H1 (cell line): ENCODE measurements around the gene EPB41L3. TPM values are rescaled to one million over a fixed set of nuclear protein-coding genes. Genes with fewer than 3 reads are reported as not detected.

Experiments used
- CTCF ChIA-PET: fragments of 300-600 bp; sonication (Branson Sonifier 250); formaldehyde crosslinking; loops from one replicate; lab custom pipeline; 2021; ENCODE audit not compliant: partially characterized antibody; lab: Charles Lee
- POLR2A ChIA-PET: fragments of 300-600 bp; sonication (Branson Sonifier 250); formaldehyde crosslinking; loops from one replicate; lab custom pipeline; 2021; ENCODE audit warnings: inconsistent platforms; ENCODE audit not compliant: partially characterized antibody; lab: Charles Lee
- DNase-seq, 2 experiments: peaks; one replicate each; pipeline versions ENCODE4 v3.0.0 to v3.0.0-alpha.2; 2010 to 2022; ENCODE audit warnings: low spot score in 2 of 2, low read depth in 1 of 2, mixed read lengths in 1 of 2
- FAIRE-seq: peaks from 2 replicates; lab custom pipeline; 2011; peaks lifted over from hg19 to GRCh38; lab: Jason Lieb, UNC
- H2AFZ ChIP-seq: 2 replicates; pipeline ENCODE4 v1.8.1; 2012; ENCODE audit warnings: low read length, inconsistent platforms
- H2AK5ac ChIP-seq: 2 replicates; pipeline ENCODE4 v1.6.1; 2013; ENCODE audit warnings: low read depth, low read length
- H2BK120ac ChIP-seq: replicated peaks from 2 replicates; pipeline ENCODE3; 2013; ENCODE audit warnings: low read depth, low read length, inconsistent platforms
- H2BK12ac ChIP-seq: 2 replicates; pipeline ENCODE4 v1.6.1; 2013; ENCODE audit warnings: low read depth, low read length
- H2BK15ac ChIP-seq: 2 replicates; pipeline ENCODE4 v1.6.1; 2013; ENCODE audit warnings: low read length
- H2BK20ac ChIP-seq: 2 replicates; pipeline ENCODE4 v1.6.1; 2013; ENCODE audit warnings: low read length
- H2BK5ac ChIP-seq: 2 replicates; pipeline ENCODE4 v1.6.1; 2013; ENCODE audit warnings: low read depth, low read length
- H3K14ac ChIP-seq: 2 replicates; pipeline ENCODE4 v1.6.1; 2013; ENCODE audit warnings: inconsistent platforms; ENCODE audit not compliant: insufficient read length
- H3K18ac ChIP-seq: 2 replicates; pipeline ENCODE4 v1.6.1; 2013; ENCODE audit warnings: low read length; ENCODE audit errors: extremely low read depth
- H3K23ac ChIP-seq: 2 replicates; pipeline ENCODE4 v1.6.1; 2013; ENCODE audit warnings: inconsistent platforms; ENCODE audit not compliant: insufficient read length
- H3K23me2 ChIP-seq: 2 replicates; pipeline ENCODE4 v1.6.1; 2013; ENCODE audit warnings: low read depth, low read length
- H3K27ac ChIP-seq: 2 replicates; pipeline ENCODE4 v1.6.1; 2011; ENCODE audit warnings: low read depth, low read length, inconsistent platforms
- H3K27me3 ChIP-seq, 4 experiments: replicated peaks in 1 of 4; 1 replicate in 1 of 4; 2 replicates in 3 of 4; pipeline versions ENCODE4 v1.6.1 to v1.8.1; 2011 to 2013; ENCODE audit warnings: low read length in 3 of 4, mild to moderate bottlenecking in 3 of 4, inconsistent platforms in 2 of 4, mixed read lengths in 2 of 4, moderate library complexity in 1 of 4; ENCODE audit not compliant: control insufficient read depth in 3 of 4, insufficient read depth in 3 of 4; ENCODE audit errors: extremely low read depth in 1 of 4
- H3K36me3 ChIP-seq, 4 experiments: 2 replicates each; pipeline versions ENCODE4 v1.6.1 to v1.8.1; 2011 to 2013; ENCODE audit warnings: mild to moderate bottlenecking in 4 of 4, low read length in 3 of 4, moderate library complexity in 2 of 4, control low read depth in 1 of 4, inconsistent platforms in 1 of 4; ENCODE audit not compliant: insufficient read depth in 4 of 4, control insufficient read depth in 2 of 4
- H3K4ac ChIP-seq: replicated peaks from 2 replicates; pipeline ENCODE3; 2013; ENCODE audit warnings: low read length, low read depth, mixed read lengths, inconsistent platforms; ENCODE audit not compliant: insufficient read length
- H3K4me1 ChIP-seq, 4 experiments: replicated peaks in 1 of 4; 1 replicate in 1 of 4; 2 replicates in 3 of 4; pipeline versions ENCODE4 v1.6.1 to v1.8.1; 2011 to 2013; ENCODE audit warnings: low read length in 3 of 4, inconsistent platforms in 2 of 4, mixed read lengths in 1 of 4; ENCODE audit not compliant: insufficient read depth in 4 of 4, control insufficient read depth in 3 of 4
- H3K4me2 ChIP-seq, 2 experiments: 2 replicates each; pipeline versions ENCODE4 v1.6.1 to v1.8.1; 2011 to 2013; ENCODE audit warnings: low read depth in 2 of 2, low read length in 2 of 2, control low read depth in 1 of 2, inconsistent platforms in 1 of 2, mild to moderate bottlenecking in 1 of 2; ENCODE audit not compliant: insufficient read depth in 1 of 2
- H3K4me3 ChIP-seq, 4 experiments: fragments of 200-600, 300-600 bp in 1 of 4; sonication (generic), shearing (Covaris generic), sonication (Bioruptor Twin) in 1 of 4; 2 replicates each; pipeline versions ENCODE4 v1.5.1 to v1.8.1; 2011 to 2016; ENCODE audit warnings: low read length in 4 of 4, low read depth in 3 of 4, control low read depth in 2 of 4, inconsistent platforms in 2 of 4, mild to moderate bottlenecking in 2 of 4, mixed read lengths in 1 of 4, moderate library complexity in 1 of 4; ENCODE audit not compliant: insufficient read depth in 2 of 4; ENCODE audit errors: extremely low read depth in 1 of 4
- H3K56ac ChIP-seq: replicated peaks from 2 replicates; pipeline ENCODE3; 2013; ENCODE audit warnings: low read depth, mild to moderate bottlenecking, mixed read lengths, low read length, inconsistent platforms; ENCODE audit not compliant: insufficient read length
- H3K79me1 ChIP-seq: 2 replicates; pipeline ENCODE4 v1.6.1; 2013; ENCODE audit warnings: low read depth, low read length, control low read depth
- H3K79me2 ChIP-seq, 2 experiments: 2 replicates each; pipeline versions ENCODE4 v1.6.1 to v1.8.1; 2012 to 2013; ENCODE audit warnings: low read length in 2 of 2, mild to moderate bottlenecking in 2 of 2, inconsistent platforms in 1 of 2; ENCODE audit not compliant: insufficient read depth in 2 of 2, control insufficient read depth in 1 of 2
- H3K9ac ChIP-seq, 4 experiments: replicated peaks in 1 of 4; 1 replicate in 1 of 4; 2 replicates in 3 of 4; pipeline versions ENCODE4 v1.6.1 to v1.8.1; 2011 to 2013; ENCODE audit warnings: low read depth in 3 of 4, low read length in 3 of 4, control low read depth in 2 of 4, mild to moderate bottlenecking in 2 of 4, moderate library complexity in 2 of 4, inconsistent platforms in 1 of 4; ENCODE audit errors: extremely low read depth in 1 of 4
- H3K9me3 ChIP-seq, 2 experiments: 2 replicates each; pipeline versions ENCODE4 v1.6.1 to v1.8.1; 2012 to 2013; ENCODE audit warnings: mild to moderate bottlenecking in 2 of 2, moderate library complexity in 2 of 2, control low read depth in 1 of 2, inconsistent platforms in 1 of 2, low read depth in 1 of 2, low read length in 1 of 2, mixed read lengths in 1 of 2; ENCODE audit not compliant: insufficient read depth in 2 of 2
- H4K20me1 ChIP-seq, 2 experiments: replicated peaks in 1 of 2; 2 replicates each; pipeline versions ENCODE3 to v1.8.1; 2011 to 2013; ENCODE audit warnings: inconsistent platforms in 2 of 2, low read length in 2 of 2, mild to moderate bottlenecking in 1 of 2; ENCODE audit not compliant: insufficient read depth in 2 of 2, control insufficient read depth in 1 of 2
- H4K5ac ChIP-seq: 2 replicates; pipeline ENCODE4 v1.6.1; 2013; ENCODE audit warnings: low read length, low read depth, mixed read lengths, inconsistent platforms; ENCODE audit not compliant: insufficient read length
- H4K8ac ChIP-seq: 2 replicates; pipeline ENCODE4 v1.8.0; 2013; ENCODE audit warnings: mild to moderate bottlenecking, moderate library complexity, low read length, inconsistent platforms; ENCODE audit not compliant: insufficient read depth; ENCODE audit errors: extremely low read depth
- H4K91ac ChIP-seq: replicated peaks from 2 replicates; pipeline ENCODE3; 2013; ENCODE audit warnings: low read length, mixed read lengths, inconsistent platforms; ENCODE audit not compliant: insufficient read length
- CHD2 ChIP-seq: IDR thresholded peaks from 2 replicates; pipeline ENCODE4 v1.6.1; 2012; ENCODE audit warnings: low read length, improper control_type of control experiment
- CTBP2 ChIP-seq: IDR thresholded peaks from 2 replicates; pipeline ENCODE4 v1.7.0; 2011; ENCODE audit warnings: borderline replicate concordance, mild to moderate bottlenecking, moderate library complexity, mixed read lengths, low read length; ENCODE audit not compliant: insufficient read depth, insufficient read length
- E2F6 ChIP-seq: IDR thresholded peaks from 2 replicates; pipeline ENCODE4 v1.6.1; 2012; ENCODE audit warnings: inconsistent platforms
- EGR1 ChIP-seq: IDR thresholded peaks from 2 replicates; pipeline ENCODE4 v1.6.1; 2011; ENCODE audit warnings: low read depth, low read length, borderline replicate concordance
- HDAC6 ChIP-seq: IDR thresholded peaks from one replicate; pipeline ENCODE4 v1.7.1; 2012; ENCODE audit warnings: low read depth, mild to moderate bottlenecking, inconsistent platforms, low read length, moderate library complexity
- MAFK ChIP-seq: IDR thresholded peaks from 2 replicates; pipeline ENCODE4 v1.6.1; 2012; ENCODE audit warnings: low read depth, mild to moderate bottlenecking, improper control_type of control experiment, low read length
- NANOG ChIP-seq: IDR thresholded peaks from 2 replicates; pipeline ENCODE4 v1.6.1; 2011; ENCODE audit warnings: low read length, low read depth, mild to moderate bottlenecking, inconsistent platforms; ENCODE audit not compliant: insufficient read depth, poor library complexity, severe bottlenecking
- POLR2AphosphoS5 ChIP-seq: IDR thresholded peaks from 2 replicates; pipeline ENCODE4 v1.6.1; 2011; ENCODE audit warnings: low read depth, low read length
- RBBP5 ChIP-seq: IDR thresholded peaks from 2 replicates; pipeline ENCODE4 v1.7.1; 2012; ENCODE audit warnings: low read depth, mild to moderate bottlenecking, inconsistent platforms, low read length, moderate library complexity, borderline replicate concordance
- RFX5 ChIP-seq: IDR thresholded peaks from 2 replicates; pipeline ENCODE4 v1.6.1; 2011; ENCODE audit warnings: low read depth, low read length, improper control_type of control experiment, borderline replicate concordance
- SP1 ChIP-seq: IDR thresholded peaks from 2 replicates; pipeline ENCODE4 v1.6.1; 2011; ENCODE audit warnings: low read depth, low read length
- TBP ChIP-seq: IDR thresholded peaks from 2 replicates; pipeline ENCODE4 v1.6.1; 2011; ENCODE audit warnings: low read depth, low read length, improper control_type of control experiment
- TEAD4 ChIP-seq: IDR thresholded peaks from 2 replicates; pipeline ENCODE4 v1.6.1; 2012; ENCODE audit warnings: low read depth, low read length, inconsistent platforms, mixed read lengths
- ZNF274 ChIP-seq: IDR thresholded peaks from 2 replicates; pipeline ENCODE4 v1.7.0; 2012; ENCODE audit warnings: low read length, borderline replicate concordance; ENCODE audit errors: extremely low read depth
- WGBS, 2 experiments: shearing (Covaris generic) in 1 of 2; methylation state at CpG; one replicate each; pipeline versions ENCODE4 v1.1.6 to v1.1.7; 2013 to 2015; ENCODE audit warnings: low lambda C conversion rate in 2 of 2, mixed read lengths in 2 of 2, inconsistent platforms in 1 of 2, low coverage in 1 of 2, missing lambda C conversion rate in 1 of 2; ENCODE audit not compliant: insufficient replicate concordance in 2 of 2, insufficient coverage in 1 of 2, insufficient read length in 1 of 2; ENCODE audit errors: extremely low coverage in 1 of 2, missing lambda C conversion rate in 1 of 2; 5-methylcytosine and 5-hydroxymethylcytosine counted together
- polyA plus RNA-seq, 7 experiments: library from polyadenylated mRNA; depleted of rRNA in 3 of 7; stranded (reverse) in 5 of 7; unstranded in 2 of 7; fragments of >200 nt in 5 of 7; fragments of 200-250 nt in 2 of 7; gene quantifications; 1 replicate in 5 of 7; 2 replicates in 1 of 7; 4 replicates in 1 of 7; pipeline versions ENCODE4 v1.2.1 to v1.2.3, GENCODE V29; 2011 to 2013; ENCODE audit warnings: missing spikeins in 2 of 7, mixed read lengths in 2 of 7
- total RNA-seq: library from RNA; stranded (reverse); fragmentation: NEBNext Ultra II Directional; extraction: Animal tissue kit (Norgen Biotek cat#: 25700); gene quantifications from 2 replicates; pipeline ENCODE4 v1.2.1, GENCODE V29; 2021
- TF ChIP-seq, protein P1 (sequence below): IDR thresholded peaks from 2 replicates; pipeline ENCODE4 v1.6.1; 2012; ENCODE audit warnings: inconsistent platforms

The EPB41L3 gene
- total and polyA plus RNA-seq, 2 of the 8 experiments (the other 6 are each of a cell fraction or from before 2014, with no cell fraction given), result 7.9 to 16.1 TPM

DNA sequence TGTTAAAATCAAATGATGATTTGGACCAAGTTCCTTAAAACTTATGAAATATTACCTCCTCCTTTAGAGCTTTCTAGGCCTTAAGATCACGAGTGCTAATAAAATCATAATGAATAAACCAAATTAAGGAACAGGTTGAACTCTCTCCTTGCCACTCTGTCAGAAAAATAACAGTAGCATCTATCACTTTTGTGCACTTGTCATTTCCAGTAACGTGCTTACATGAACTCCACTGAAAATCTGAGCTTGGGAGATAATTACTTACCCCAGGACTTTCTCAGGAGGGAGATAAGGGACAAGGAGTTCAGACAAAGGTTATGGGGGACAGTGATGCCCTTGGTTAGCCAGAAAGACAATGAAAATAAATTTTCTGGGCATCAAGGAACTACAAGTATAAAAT lies 36.0 kb downstream of the EPB41L3 start:
- Histone ChIP-seq H2BK12ac (no peak overlapping the region), H3K9me3 (no peaks in the 10 kb centered on the region), H2BK5ac (no peak overlapping the region), H2BK15ac (no peak overlapping the region), H4K5ac (no peak overlapping the region), H3K14ac (no peak overlapping the region), H2BK20ac (no peak overlapping the region), H3K56ac (no peak overlapping the region), H3K79me1 (no peaks in the 10 kb centered on the region), H3K27me3 (no peaks in the 10 kb centered on the region), H2AFZ (no peak overlapping the region), H2AK5ac (no peak overlapping the region), H3K4me2 (no peak overlapping the region), H4K8ac (no peak overlapping the region), H3K4me1 (peaks cover 1 to 8% (median 4%) of the 10 kb centered on the region in 4 experiments; a peak in 4 of 7 replicates), H3K27ac (no peak overlapping the region), H3K23ac (no peak overlapping the region), H4K20me1 (no peaks in the 10 kb centered on the region), H3K4me3 (no peak overlapping the region), H3K4ac (no peak overlapping the region), H3K18ac (no peak overlapping the region), H3K36me3 (no peaks in the 10 kb centered on the region), H4K91ac (no peak overlapping the region), H3K9ac (no peak overlapping the region), H2BK120ac (no peak overlapping the region), H3K79me2 (no peaks in the 10 kb centered on the region), H3K23me2 (peaks cover 9% of the 10 kb centered on the region; the same call in 1 of the 2 replicates)
- no peak for TF ChIP-seq MAFK
- TF ChIP-seq TBP, result no peak
- TF ChIP-seq RBBP5, result no peak
- TF ChIP-seq E2F6, result no peak
- no peak for TF ChIP-seq CHD2
- TF ChIP-seq POLR2AphosphoS5, result no peak
- no peak for TF ChIP-seq ZNF274
- no peak for TF ChIP-seq EGR1
- no peak for TF ChIP-seq SP1
- TF ChIP-seq TEAD4, result no peak
- no peak for TF ChIP-seq HDAC6
- TF ChIP-seq, protein P1, sequence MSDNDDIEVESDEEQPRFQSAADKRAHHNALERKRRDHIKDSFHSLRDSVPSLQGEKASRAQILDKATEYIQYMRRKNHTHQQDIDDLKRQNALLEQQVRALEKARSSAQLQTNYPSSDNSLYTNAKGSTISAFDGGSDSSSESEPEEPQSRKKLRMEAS, result no peak
- no peak for TF ChIP-seq CTBP2
- TF ChIP-seq NANOG, result no peak
- no peak for TF ChIP-seq RFX5
- 88% methylated on average over 2 of the region's 2 CpGs; no CpG with 5 or more reads in 1 of the 2 experiments for WGBS, 2 experiments
- CTCF ChIA-PET, result no interaction called here
- FAIRE-seq (no peak), DNase-seq (no peak)
- POLR2A ChIA-PET, result no interaction called here
